Lower leg skin (tissue), 3 donors: ENCODE data around the gene GPS2.

ENCODE experiments used
- CTCF ChIP-seq, 3 donors: fragments of 450-650 bp; IDR thresholded peaks; one replicate each; pipeline ENCODE4 v1.5.1; 2016; ENCODE audit warnings: antibody characterized with exemption in 3 of 3, mild to moderate bottlenecking in 3 of 3, moderate library complexity in 2 of 3
- POLR2A ChIP-seq, 2 donors: fragments of 450-650 bp; IDR thresholded peaks; one replicate each; pipeline ENCODE4 v1.6.1; 2016 to 2017; ENCODE audit warnings: antibody characterized with exemption in 2 of 2, mild to moderate bottlenecking in 1 of 2, moderate library complexity in 1 of 2

- no peak for TF ChIP-seq CTCF (IDR thresholded peaks at IDR 0.05)
- no peak for TF ChIP-seq POLR2A (IDR thresholded peaks at IDR 0.05)
Observed at GRCh38 chr17:7313890-7314718, 1.1 kb downstream of the GPS2 start.
